GM18508 (cell line): ENCODE data around the gene TMPRSS6.
"Not testable (repeated sequence)": the region's sequence is repeated elsewhere in the genome, so short reads cannot be mapped to it uniquely, and the experiment has no call there.

Experiments used
- ATAC-seq: cut with Tn5 transposase; IDR thresholded peaks from one replicate; pipeline ENCODE4 v1.9.1; 2021; ENCODE audit warnings: moderate number of reproducible peaks; ENCODE audit not compliant: insufficient read depth, unreplicated experiment

The TMPRSS6 gene

GRCh38 chr22:37091994-37092393 is 17.5 kb downstream of the TMPRSS6 start:
- ATAC-seq: no peak

- ATAC-seq: no peak
Observed at GRCh38 chr22:37090920-37091695, 18.4 kb downstream of the TMPRSS6 start.

- ATAC-seq: no peak
Observed at GRCh38 chr22:37089434-37089833, 20.1 kb downstream of the TMPRSS6 start.

DNA sequence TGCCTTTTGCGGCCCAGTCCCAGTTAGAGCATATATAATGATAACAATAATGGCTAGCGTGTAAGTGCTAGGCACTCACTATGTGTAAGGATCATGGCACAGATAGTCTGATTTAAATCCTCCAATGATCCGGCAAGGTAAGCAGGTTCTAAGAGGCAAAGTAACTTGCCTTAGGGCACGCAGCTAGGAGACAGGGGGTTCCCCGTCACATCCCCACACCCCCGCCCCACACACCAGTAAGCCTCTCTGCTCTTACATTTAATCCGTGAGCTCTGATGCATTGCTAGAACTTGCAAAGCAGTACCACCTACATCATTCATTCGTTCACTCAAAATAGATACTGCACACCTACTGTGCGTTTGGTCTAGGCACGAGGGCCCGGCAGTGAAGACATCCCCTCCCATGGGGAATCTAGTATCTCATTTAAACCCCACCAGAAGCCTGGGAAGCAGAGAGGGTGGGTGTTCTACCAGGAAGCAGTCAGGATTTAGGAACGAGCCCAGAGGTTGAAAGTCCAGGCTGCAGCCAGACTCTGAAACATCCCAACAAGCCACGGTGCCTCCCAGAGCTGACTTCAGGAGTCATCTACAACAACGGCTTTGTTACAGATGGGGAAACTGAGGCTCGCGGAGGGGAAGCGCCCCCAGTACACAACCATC is 20.6 kb downstream of the TMPRSS6 start:
- no peak for ATAC-seq

- ATAC-seq: no peak
Observed at GRCh38 chr22:37088108-37088605, 21.4 kb downstream of the TMPRSS6 start.

- ATAC-seq: no peak
Observed at GRCh38 chr22:37086184-37086583, 23.3 kb downstream of the TMPRSS6 start.

DNA sequence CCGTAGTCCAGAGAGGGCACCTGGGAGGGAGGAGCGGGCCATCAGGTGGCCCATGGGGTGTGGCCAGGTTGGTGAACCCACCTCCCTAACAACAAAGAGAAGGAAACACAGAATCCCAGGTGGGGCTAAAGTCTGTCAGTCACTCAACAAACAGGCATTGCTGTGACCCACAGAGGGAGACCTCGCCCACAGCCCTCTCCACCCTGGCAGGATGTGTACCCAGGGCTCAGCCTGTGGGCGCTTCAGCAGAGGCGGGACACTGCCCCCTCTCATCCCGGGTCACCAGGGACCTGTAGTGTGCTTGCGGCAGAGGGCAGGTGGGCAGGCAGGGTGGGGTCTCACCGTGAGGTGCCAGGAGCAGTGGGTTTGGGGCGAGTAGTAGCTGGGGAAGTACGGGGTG is 25.1 kb downstream of the TMPRSS6 start:
- no peak for ATAC-seq

GRCh38 chr22:37083914-37084313 is 25.6 kb downstream of the TMPRSS6 start:
- no peak for ATAC-seq

DNA sequence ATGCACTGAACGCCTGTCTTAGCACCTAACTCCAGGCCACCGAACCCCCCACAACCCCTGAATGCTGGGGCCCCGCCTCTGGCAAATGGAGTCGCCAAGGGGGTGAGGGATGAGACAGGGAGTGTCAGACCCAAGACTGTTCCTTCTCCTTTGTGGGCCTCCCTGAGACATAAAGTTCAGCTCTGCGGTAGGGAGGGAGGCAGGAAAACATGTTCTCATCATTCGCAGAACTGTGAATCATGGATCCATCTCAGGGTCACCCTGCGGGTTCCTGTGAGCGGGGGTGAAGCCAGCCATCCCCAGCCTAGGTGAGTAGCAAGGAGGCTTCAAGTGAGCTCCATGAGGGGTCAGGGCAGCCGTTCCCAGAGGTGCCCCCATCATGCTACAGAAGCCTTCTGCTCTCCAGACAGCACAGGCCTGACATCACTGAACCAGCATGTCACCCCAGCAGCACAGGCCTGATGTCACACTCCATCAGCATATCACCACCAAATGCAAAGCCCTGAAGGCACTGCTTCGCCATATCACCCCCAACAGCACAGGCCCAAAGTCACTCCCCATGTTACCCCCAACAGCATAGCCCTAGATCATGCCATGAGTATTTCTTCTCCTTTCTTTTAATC is 27.2 kb downstream of the TMPRSS6 start:
- no peak for ATAC-seq

DNA sequence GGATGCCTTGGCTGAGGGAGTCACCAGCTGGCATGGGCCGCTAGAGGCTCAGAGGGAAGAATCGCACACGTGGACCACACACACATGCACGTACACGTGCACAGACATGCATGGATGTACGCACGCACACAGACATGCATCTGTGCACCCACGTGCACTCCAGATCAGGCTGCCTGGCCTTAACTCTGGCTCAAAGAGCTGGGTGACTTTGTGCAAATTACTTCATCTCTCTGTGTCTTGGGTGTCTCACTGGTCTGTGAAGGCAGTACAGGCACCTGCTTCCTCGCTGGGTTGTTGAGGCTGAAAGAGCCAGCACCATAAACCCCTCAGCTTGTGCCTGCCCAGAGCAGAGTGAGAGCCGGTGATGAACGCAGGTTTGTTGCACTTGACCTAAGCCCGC is 28.7 kb downstream of the TMPRSS6 start:
- no peak for ATAC-seq

DNA sequence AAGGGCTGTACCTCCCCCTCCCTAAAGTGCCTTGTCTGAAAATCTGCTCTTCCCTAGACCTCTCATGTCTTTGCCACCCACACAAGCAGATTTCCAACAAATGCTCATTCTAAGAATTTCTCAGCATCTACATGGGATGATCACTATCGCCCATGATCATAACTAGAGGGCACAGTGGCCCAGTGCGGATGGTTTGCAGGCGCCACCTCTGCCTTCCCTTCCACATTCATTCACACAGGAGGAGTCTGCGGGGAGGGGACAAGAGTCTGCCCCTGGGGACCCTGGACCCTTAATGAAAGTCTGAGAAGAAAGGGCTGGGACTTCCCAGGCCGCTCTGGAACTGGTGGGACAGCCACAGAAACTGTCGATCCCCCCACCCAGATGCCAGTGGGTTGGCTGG is 29.1 kb downstream of the TMPRSS6 start:
- no peak for ATAC-seq

- ATAC-seq: no peak
Observed at GRCh38 chr22:37079668-37080171, 29.8 kb downstream of the TMPRSS6 start.

- ATAC-seq: no peak
Observed at GRCh38 chr22:37079158-37079557, 30.4 kb downstream of the TMPRSS6 start.

- no peak for ATAC-seq
Observed at GRCh38 chr22:37077802-37078448, 31.6 kb downstream of the TMPRSS6 start.

GRCh38 chr22:37075822-37076433 is 33.6 kb downstream of the TMPRSS6 start:
- ATAC-seq: no peak

GRCh38 chr22:37075046-37075445 is 34.5 kb downstream of the TMPRSS6 start:
- no peak for ATAC-seq

- ATAC-seq: no peak
Observed at GRCh38 chr22:37074537-37074936, 35.0 kb downstream of the TMPRSS6 start.

GRCh38 chr22:37072673-37073072 is 36.8 kb downstream of the TMPRSS6 start:
- ATAC-seq: no peak

- ATAC-seq: not testable (repeated sequence)
Observed at GRCh38 chr22:37071850-37072592, 37.5 kb downstream of the TMPRSS6 start.
